Gastroesophageal sphincter (tissue), 4 donors: ENCODE results near the gene EED. TPM values are rescaled to one million over a fixed set of nuclear protein-coding genes. Genes with fewer than 3 reads are reported as not detected.

Experiments
- ATAC-seq: fragments of 150-250 bp; one replicate; pipeline ENCODE4 v1.9.1; 2016; ENCODE audit warnings: mild to moderate bottlenecking, moderate library complexity
- H3K27ac ChIP-seq, 4 donors: fragments of 200-600 bp; sonication (generic) in 3 of 4; 1 replicate in 3 of 4; 2 replicates in 1 of 4; pipeline ENCODE4 v1.5.1; 2016 to 2019
- H3K27me3 ChIP-seq: fragments of 200-600 bp; sonication (generic); one replicate; pipeline ENCODE4 v1.5.1; 2019
- H3K36me3 ChIP-seq, 2 donors: fragments of 200-600 bp; sonication (generic); one replicate each; pipeline ENCODE4 v1.5.1; 2019; ENCODE audit warnings: control low read depth in 1 of 2
- H3K4me1 ChIP-seq, 3 donors: fragments of 200-600 bp; sonication (generic); 1 replicate in 2 of 3; 2 replicates in 1 of 3; pipeline ENCODE4 v1.5.1; 2016 to 2019; ENCODE audit warnings: control low read depth in 2 of 3
- H3K4me3 ChIP-seq, 2 donors: fragments of 200-600 bp; sonication (generic); one replicate each; pipeline ENCODE4 v1.5.1; 2019; ENCODE audit warnings: mild to moderate bottlenecking in 1 of 2, moderate library complexity in 1 of 2
- H3K9me3 ChIP-seq, 3 donors: fragments of 200-600 bp; sonication (generic); one replicate each; pipeline ENCODE4 v1.5.1; 2017 to 2019; ENCODE audit warnings: control low read depth in 2 of 3
- EP300 ChIP-seq: sonication (generic); formaldehyde crosslinking; IDR thresholded peaks from one replicate; pipeline ENCODE4 v1.6.1; 2017; ENCODE audit warnings: antibody characterized with exemption, mild to moderate bottlenecking
- POLR2A ChIP-seq, 2 donors: fragments of 450-650 bp; IDR thresholded peaks; one replicate each; pipeline ENCODE4 v1.6.1; 2017; ENCODE audit warnings: antibody characterized with exemption in 2 of 2, mild to moderate bottlenecking in 2 of 2, moderate library complexity in 1 of 2
- POLR2AphosphoS5 ChIP-seq: sonication (generic); formaldehyde crosslinking; IDR thresholded peaks from one replicate; pipeline ENCODE4 v1.6.1; 2017; ENCODE audit warnings: antibody characterized with exemption
- WGBS, 2 donors: methylation state at CpG; one replicate each; pipeline ENCODE4 v1.1.5; 2018; ENCODE audit warnings: low coverage in 1 of 2; 5-methylcytosine and 5-hydroxymethylcytosine counted together
- total RNA-seq, 4 donors: library from RNA; depleted of rRNA; stranded (reverse); fragments of >200 nt; gene quantifications; one replicate each; pipeline ENCODE4 v1.1.0, GENCODE V29; 2016
- TF ChIP-seq, protein P1 (sequence below), 4 experiments: fragments of 200-600 bp in 2 of 4; fragments of 450-650 bp in 2 of 4; sonication (generic) in 1 of 4; IDR thresholded peaks; one replicate each; pipeline ENCODE4 v1.5.1; 2017 to 2019; ENCODE audit warnings: antibody characterized with exemption in 4 of 4, mild to moderate bottlenecking in 2 of 4, moderate library complexity in 2 of 4

EED gene
- total RNA-seq, 4 donors from 2014 or later = 11.7 to 27.1 (median 16.6) TPM

DNA sequence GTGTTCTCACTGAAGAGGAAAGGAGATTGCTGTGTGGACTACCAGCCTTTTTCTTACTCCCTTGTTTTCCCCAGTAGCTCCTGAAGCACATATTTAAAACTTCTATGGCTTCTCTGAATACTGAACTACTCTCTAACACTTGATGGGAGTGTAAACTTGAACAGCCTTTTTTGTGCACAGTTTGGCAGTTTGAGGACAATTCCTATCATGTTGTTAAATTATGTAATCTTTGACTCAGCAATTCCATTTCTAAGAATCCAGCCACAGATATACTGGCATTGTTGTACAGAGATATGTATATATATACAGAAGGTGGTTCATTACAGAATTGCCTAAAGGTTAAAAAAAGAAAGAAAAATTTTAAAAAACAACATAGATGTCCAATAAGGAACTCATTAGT, 47.1 kb upstream of the EED start:
- Histone ChIP-seq H3K27me3 (no peaks in the 10 kb centered on the region), H3K27ac (no peak overlapping the region), H3K9me3 (no peaks in the 10 kb centered on the region), H3K4me3 (no peak overlapping the region), H3K4me1 (peaks cover 3 to 52% (median 7%) of the 10 kb centered on the region in 3 donors), H3K36me3 (no peaks in the 10 kb centered on the region)
- ATAC-seq = no peak
- TF ChIP-seq, protein P1, sequence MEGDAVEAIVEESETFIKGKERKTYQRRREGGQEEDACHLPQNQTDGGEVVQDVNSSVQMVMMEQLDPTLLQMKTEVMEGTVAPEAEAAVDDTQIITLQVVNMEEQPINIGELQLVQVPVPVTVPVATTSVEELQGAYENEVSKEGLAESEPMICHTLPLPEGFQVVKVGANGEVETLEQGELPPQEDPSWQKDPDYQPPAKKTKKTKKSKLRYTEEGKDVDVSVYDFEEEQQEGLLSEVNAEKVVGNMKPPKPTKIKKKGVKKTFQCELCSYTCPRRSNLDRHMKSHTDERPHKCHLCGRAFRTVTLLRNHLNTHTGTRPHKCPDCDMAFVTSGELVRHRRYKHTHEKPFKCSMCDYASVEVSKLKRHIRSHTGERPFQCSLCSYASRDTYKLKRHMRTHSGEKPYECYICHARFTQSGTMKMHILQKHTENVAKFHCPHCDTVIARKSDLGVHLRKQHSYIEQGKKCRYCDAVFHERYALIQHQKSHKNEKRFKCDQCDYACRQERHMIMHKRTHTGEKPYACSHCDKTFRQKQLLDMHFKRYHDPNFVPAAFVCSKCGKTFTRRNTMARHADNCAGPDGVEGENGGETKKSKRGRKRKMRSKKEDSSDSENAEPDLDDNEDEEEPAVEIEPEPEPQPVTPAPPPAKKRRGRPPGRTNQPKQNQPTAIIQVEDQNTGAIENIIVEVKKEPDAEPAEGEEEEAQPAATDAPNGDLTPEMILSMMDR (IDR thresholded peaks at IDR 0.05) = no peak
- TF ChIP-seq POLR2AphosphoS5 = no peak
- TF ChIP-seq EP300 = no peak

DNA sequence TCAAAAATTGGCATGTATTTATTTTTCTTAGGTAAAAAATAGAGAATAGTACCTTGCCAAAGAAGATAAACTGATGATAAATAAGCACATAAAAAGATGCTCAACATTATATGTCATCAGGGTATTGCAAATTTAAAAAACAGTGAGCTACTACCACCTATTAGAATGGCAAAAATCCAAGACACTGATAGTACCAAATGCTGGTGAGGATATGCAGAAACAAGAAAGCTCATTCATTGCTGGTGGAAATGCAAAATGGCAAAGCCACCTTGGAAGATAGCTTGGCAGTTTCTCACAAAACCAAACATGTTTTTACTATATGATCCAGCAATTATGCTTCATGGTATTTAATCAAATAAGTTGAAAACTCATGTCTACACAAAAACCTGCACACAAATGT, 46.4 kb upstream of the EED start:
- H3K4me3 ChIP-seq = no peak overlapping the region
- TF ChIP-seq POLR2AphosphoS5 = no peak
- no peak for TF ChIP-seq EP300
- no peak for TF ChIP-seq POLR2A (IDR thresholded peaks at IDR 0.05)
- TF ChIP-seq, protein P1 (IDR thresholded peaks at IDR 0.05) = no peak
- no peaks in the 10 kb centered on the region for H3K9me3 ChIP-seq
- H3K27ac ChIP-seq = no peak overlapping the region
- H3K4me1 ChIP-seq = peaks cover under 1 to 45% (median 7%) of the 10 kb centered on the region in 3 donors
- no peaks in the 10 kb centered on the region for H3K27me3 ChIP-seq
- no peak for ATAC-seq
- H3K36me3 ChIP-seq = no peaks in the 10 kb centered on the region

DNA sequence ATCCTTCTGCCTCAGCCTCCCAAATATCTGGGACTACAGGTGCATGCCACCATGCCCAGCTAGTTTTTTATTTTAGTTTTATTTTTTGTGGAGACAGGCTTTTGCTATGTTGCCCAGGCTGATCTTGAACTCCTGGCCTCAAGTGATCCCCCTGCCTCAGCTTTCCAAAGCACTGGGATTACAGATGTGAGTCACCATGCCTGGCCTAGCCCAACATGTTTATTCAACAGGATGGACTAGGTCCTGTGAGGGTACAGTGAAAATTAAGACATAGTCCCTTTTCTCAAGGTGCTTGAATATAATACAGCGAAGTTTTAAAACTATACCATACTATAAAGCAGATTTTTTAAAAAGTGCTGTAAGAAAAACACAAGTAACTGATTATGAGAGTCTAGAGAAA, 45.2 kb upstream of the EED start:
- WGBS, 2 donors = 80 to 100% methylated on average over 1 of the region's 1 CpG
- Histone ChIP-seq H3K27me3 (no peaks in the 10 kb centered on the region), H3K27ac (no peak overlapping the region), H3K4me3 (no peak overlapping the region), H3K4me1 (peaks cover 0 to 36% (median 4%) of the 10 kb centered on the region in 3 donors), H3K9me3 (no peaks in the 10 kb centered on the region), H3K36me3 (no peaks in the 10 kb centered on the region)
- ATAC-seq = no peak
- TF ChIP-seq POLR2A (IDR thresholded peaks at IDR 0.05) = no peak
- TF ChIP-seq EP300 = no peak
- TF ChIP-seq, protein P1 (IDR thresholded peaks at IDR 0.05) = no peak
- no peak for TF ChIP-seq POLR2AphosphoS5

DNA sequence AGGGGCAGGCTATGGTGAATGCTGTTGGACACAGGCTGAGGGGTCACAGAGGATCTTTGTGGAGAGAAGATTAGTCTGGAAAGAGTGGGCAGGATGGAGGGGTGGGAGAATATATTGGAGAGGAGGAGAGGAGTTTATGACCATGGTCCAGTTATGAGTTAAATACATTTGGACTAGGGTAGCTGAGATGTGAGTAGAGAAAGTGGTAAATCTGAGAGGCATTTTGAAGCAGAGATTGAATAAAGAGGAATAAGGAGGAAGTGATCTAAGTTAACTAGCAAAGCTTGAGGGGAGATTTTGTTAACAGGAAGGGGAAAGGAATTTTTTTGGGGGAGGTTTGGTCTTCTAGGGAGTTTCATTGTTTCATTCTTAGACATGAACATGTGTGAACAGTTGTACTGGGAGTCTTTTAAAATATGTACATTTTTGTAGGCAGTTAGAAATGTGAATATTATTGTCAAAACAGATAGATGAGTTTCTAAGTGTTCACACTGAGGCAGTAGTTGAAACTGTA, 43.1 kb upstream of the EED start:
- no peak for TF ChIP-seq POLR2AphosphoS5
- no peak for TF ChIP-seq EP300
- TF ChIP-seq, protein P1 (IDR thresholded peaks at IDR 0.05) = no peak
- no peak for TF ChIP-seq POLR2A (IDR thresholded peaks at IDR 0.05)
- Histone ChIP-seq H3K9me3 (no peaks in the 10 kb centered on the region), H3K36me3 (no peaks in the 10 kb centered on the region), H3K4me1 (peaks cover 0 to 36% (median 4%) of the 10 kb centered on the region in 3 donors), H3K27ac (no peak overlapping the region), H3K27me3 (no peaks in the 10 kb centered on the region), H3K4me3 (no peak overlapping the region)
- no peak for ATAC-seq

DNA sequence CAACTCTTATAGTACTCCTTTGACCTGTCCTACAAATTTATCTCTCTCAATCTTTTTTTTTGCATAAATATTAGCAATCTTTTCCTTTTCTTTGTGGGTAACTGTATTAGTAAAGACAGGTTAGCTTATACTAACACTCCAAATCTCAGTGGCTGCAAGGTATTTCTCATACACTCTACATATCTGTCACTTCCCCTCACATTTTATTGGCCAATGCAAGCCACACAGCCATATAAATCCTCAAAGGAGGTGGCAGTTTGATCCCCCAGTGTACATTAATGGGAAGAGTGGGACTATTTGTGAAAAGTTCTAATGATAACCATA, 42.6 kb upstream of the EED start:
- Histone ChIP-seq H3K9me3 (no peaks in the 10 kb centered on the region), H3K36me3 (no peaks in the 10 kb centered on the region), H3K4me3 (peak overlapping the region; percentile 2 to 37), H3K27ac (peak overlapping the region in 2 of 4 donors; percentile 25 to 48), H3K4me1 (peaks cover 0 to 30% (median 3%) of the 10 kb centered on the region in 3 donors), H3K27me3 (no peaks in the 10 kb centered on the region)
- TF ChIP-seq EP300 (no peak), POLR2AphosphoS5 (no peak)
- ATAC-seq = no peak

DNA sequence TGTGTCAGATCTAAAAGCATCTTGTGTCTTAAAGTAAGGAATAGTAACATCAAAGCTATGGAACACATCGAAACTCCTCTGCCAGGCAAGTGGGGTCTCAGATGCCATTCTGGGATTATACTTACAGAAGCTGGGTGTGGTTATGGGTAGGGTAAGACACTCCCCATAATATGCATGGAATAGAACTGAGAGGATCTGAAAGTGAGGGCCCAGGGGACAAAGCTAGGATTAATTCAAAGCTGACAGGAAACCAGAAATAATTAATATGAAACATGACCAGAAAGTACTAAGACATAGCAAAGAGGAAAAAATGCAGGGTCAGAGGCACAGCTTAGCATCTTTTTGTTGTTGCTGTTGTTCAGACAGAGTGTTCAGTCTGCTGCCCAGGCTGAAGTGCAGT, 40.2 kb upstream of the EED start:
- ATAC-seq = no peak
- Histone ChIP-seq H3K27me3 (no peaks in the 10 kb centered on the region), H3K9me3 (no peaks in the 10 kb centered on the region), H3K4me3 (no peak overlapping the region), H3K4me1 (peaks cover 0 to 18% (median 0%) of the 10 kb centered on the region in 3 donors), H3K27ac (no peak overlapping the region), H3K36me3 (no peaks in the 10 kb centered on the region)
- TF ChIP-seq POLR2AphosphoS5 (no peak), EP300 (no peak), POLR2A (IDR thresholded peaks at IDR 0.05) (no peak)
- TF ChIP-seq, protein P1 (IDR thresholded peaks at IDR 0.05) = no peak
- WGBS, 2 donors = 80 to 83% methylated on average over 1 of the region's 1 CpG
